IPS-20b (cell line): ENCODE data around the gene HDDC2.

Experiments
- H3K27ac ChIP-seq: one replicate; pipeline ENCODE4 v1.5.1; 2013; ENCODE audit warnings: low read length
- H3K27me3 ChIP-seq: 2 replicates; pipeline ENCODE4 v1.6.1; 2013; ENCODE audit warnings: mild to moderate bottlenecking, low read length, inconsistent platforms; ENCODE audit not compliant: insufficient read depth
- H3K36me3 ChIP-seq: 2 replicates; pipeline ENCODE4 v1.6.1; 2013; ENCODE audit warnings: low read depth, mild to moderate bottlenecking, inconsistent platforms, low read length, moderate library complexity; ENCODE audit not compliant: insufficient read depth
- H3K4me1 ChIP-seq: 2 replicates; pipeline ENCODE4 v1.6.1; 2013; ENCODE audit warnings: mild to moderate bottlenecking, control low read depth, inconsistent platforms, low read length, moderate library complexity; ENCODE audit not compliant: insufficient read depth
- H3K4me3 ChIP-seq: 2 replicates; pipeline ENCODE4 v1.5.1; 2013; ENCODE audit warnings: mild to moderate bottlenecking, low read length, inconsistent platforms
- H3K9ac ChIP-seq: 2 replicates; pipeline ENCODE4 v1.6.1; 2013; ENCODE audit warnings: low read depth, mild to moderate bottlenecking, inconsistent platforms, low read length, moderate library complexity
- H3K9me3 ChIP-seq: 2 replicates; pipeline ENCODE4 v1.6.1; 2013; ENCODE audit warnings: mild to moderate bottlenecking, low read depth, low read length, inconsistent platforms; ENCODE audit not compliant: insufficient read depth

The HDDC2 gene

DNA sequence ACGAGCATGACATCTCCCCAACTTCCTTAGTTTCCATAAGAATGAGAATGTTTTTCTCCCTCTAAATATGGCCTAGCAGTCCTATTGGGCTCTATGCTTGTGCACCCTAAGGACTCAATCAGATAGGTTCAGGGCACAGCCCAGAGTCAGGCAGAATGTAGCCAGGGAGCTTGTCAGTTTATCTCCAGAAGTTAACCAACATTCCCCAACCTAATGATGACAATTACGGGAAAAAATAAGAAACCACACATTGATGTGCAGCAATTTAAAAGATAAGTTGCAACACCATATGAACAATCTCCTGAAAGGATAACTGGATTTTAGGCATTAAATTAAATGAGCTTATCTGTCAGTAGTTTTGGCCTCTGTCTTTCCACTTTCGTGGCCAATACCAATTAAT, 71.1 kb downstream of the HDDC2 start:
- no peak overlapping the region for H3K27ac ChIP-seq
- H3K4me1 ChIP-seq, result no peaks in the 10 kb centered on the region
- no peak overlapping the region for H3K9ac ChIP-seq
- no peaks in the 10 kb centered on the region for H3K9me3 ChIP-seq
- H3K27me3 ChIP-seq, result no peaks in the 10 kb centered on the region
- H3K4me3 ChIP-seq, result no peak overlapping the region
- H3K36me3 ChIP-seq, result no peaks in the 10 kb centered on the region

DNA sequence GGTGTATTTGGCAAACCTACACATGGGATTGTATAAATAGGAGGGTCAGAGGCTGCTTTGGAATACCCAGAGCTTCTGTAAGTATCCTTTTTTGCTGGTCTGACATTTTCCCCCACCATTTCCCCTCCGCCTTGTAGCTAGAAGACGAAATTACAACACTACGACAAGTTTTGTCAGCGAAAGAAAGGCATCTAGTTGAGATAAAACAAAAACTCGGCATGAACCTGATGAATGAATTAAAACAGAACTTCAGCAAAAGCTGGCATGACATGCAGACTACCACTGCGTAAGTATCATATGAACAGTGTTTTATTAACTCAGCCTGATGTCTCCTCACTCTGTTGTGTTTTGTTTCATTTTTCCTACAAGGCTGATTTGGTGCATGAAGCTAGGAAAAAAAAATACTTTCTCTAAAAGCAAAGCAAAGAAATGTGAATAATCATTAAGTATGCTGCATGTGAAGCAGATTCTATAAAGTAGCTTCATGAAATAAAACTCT, 72.7 kb downstream of the HDDC2 start:
- no peak overlapping the region for H3K9ac ChIP-seq
- no peak overlapping the region for H3K27ac ChIP-seq
- no peaks in the 10 kb centered on the region for H3K27me3 ChIP-seq
- no peaks in the 10 kb centered on the region for H3K36me3 ChIP-seq
- H3K4me1 ChIP-seq, result no peaks in the 10 kb centered on the region
- no peaks in the 10 kb centered on the region for H3K9me3 ChIP-seq
- no peak overlapping the region for H3K4me3 ChIP-seq

DNA sequence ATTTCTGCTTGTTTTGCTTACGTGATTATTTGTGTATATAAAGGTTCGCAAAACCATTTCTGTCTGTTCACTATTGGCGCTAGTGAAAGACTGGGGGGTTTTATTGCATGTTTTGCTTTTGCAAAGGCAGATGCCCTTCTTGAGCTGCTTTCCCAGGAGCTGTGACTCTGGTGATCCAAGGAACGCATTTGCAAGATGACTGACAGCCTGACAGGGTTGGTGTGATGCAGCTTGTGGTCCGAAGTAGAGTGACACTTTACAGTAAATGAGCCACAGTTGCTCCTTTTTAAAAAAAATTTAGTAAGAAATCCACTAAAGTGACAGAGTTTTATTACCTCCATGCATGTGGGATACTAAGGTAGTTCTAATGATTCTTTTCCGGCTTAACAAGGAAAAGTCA, 74.5 kb downstream of the HDDC2 start:
- Histone ChIP-seq H3K27ac (no peak overlapping the region), H3K9ac (no peak overlapping the region), H3K27me3 (no peaks in the 10 kb centered on the region), H3K36me3 (no peaks in the 10 kb centered on the region), H3K4me1 (no peaks in the 10 kb centered on the region), H3K9me3 (no peaks in the 10 kb centered on the region), H3K4me3 (no peak overlapping the region)
